HG03196 (cell line): ENCODE results near the gene ATXN2L.
A peak's percentile ranks its signal among the peaks of the same experiment; 100 is the strongest.
"Not testable (repeated sequence)": the region's sequence is repeated elsewhere in the genome, so short reads cannot be mapped to it uniquely, and the experiment has no call there.

Source experiments
- ATAC-seq: cut with Tn5 transposase; IDR thresholded peaks from one replicate; pipeline ENCODE4 v1.9.1; 2021; ENCODE audit not compliant: unreplicated experiment

The ATXN2L gene

DNA sequence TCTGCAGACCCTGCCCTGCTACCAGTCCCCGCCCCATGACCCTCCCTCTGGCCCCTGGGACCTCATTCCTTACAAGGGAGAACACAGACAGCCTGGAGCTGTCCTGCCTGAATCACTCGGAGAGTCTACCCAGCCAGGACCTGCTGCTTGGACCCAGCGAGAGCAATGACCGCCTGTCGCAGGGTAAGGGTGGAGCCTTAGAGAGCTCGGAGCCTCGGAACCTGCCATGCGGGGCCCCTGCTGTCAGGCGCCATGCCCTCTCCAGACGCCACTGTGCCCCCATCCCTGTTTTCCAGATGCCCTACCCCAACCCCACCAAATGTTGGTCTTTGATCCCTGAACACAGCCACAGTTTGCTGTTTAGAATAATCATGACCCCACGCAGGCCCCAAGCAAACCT is 46.4 kb downstream of the ATXN2L start:
- ATAC-seq: no peak

DNA sequence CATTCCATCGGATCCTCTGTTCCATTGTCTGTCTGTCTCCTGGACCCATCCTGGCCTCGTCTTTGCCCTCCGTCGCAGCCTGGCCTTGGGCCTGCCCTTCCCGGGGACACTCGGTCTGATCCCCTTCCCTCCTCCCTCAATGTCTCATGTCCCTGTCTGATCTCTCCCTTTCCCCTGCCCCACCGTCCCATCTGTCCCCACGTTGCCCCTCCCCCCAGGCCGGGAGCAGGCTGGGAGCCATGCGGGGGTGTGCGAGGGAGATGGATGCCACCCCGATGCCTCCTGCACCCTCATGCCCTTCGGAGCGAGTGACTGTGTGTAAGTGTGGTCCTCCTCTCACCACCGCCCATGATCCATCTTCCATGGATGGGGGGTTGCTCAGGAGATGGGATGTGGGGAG is 50.2 kb downstream of the ATXN2L start:
- ATAC-seq: no peak

DNA sequence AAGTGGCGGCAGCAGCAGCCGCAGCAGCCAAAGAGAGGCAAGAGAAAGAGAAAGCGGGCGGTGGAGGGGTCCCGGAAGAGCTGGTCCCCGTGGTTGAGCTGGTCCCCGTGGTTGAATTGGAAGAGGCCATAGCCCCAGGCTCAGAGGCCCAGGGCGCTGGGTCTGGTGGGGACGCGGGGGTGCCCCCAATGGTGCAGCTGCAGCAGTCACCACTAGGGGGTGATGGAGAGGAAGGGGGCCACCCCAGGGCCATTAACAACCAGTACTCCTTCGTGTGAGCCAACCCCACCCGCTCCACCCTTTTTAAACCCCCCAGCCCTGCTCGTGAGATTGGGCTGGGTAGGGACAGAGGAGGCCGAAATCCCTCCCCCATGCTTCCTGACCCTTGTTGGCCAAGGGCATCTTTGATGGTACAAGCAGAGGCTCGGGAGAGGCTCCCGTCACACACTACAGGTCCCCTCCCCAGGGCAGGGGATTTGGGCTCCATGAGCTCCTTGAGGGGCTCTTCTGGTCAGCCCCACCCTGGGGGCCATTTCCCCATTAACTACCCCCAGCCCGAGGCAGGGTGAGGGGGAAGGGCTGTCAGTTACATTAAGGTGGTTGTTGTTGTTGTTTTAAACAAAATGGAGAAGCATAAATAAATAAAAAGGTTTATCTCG is 50.9 kb downstream of the ATXN2L start:
- no peak for ATAC-seq

DNA sequence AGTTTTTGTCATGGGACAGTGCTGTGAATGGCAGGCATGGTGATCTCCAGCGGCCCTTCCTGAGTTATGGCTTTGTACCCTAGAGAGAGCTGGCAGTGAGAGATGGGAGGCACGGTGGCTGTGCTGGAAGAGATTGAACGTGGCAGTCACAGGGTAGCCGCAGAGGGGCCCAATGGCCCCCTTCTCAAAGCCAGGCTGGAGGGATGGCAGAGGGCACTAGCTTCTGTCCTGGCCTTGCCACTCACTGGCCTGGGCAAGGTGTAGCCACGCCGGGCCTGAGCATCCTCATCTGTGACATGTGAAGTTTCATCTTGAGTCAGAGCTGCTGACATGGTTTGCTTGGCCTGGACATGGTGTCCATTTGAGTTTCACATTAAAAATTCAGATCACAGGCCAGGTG is 51.6 kb downstream of the ATXN2L start:
- no peak for ATAC-seq

DNA sequence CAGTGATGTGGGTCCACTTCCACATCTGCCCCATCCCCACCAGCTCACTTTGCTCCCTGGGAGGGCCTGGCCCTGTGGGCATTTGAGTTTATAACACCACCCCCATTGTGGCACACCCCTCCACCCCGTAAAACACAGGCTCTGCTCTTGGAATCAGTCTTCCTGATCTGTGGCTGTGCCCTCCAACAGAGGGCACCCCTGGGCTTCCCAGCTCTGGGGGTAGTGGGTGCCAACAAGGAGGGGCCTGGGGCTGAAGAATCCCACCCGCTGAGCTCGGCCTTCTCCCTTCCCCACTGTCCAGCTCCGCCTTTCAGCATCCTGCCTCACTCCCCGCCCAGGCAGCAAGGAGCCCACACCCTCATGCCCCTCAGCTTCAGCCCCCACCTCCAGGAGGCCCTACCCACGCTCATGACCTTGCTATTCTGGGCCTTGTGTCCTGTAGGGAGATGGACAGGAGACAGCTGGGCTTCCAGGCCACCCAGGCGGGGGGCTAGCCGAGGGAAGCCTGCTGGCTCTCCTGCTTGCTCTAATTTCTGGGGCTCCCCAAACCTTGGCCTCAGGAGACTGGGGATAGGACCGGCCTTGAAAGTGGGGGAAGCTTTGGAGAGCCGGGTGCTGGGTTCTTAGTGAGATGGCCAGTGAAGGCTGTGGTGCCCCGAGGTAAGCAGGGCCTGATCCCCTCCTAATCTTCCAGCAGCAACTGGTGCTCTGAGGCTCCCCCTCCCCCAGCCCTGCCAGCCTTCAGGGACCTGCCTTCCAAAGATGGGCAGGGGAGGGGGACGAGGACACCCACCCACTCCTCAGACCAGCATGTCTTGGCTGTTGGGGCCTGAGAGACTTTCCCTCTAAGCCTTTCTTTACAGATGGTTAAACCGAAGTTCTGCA is 52.6 kb downstream of the ATXN2L start:
- no peak for ATAC-seq

DNA sequence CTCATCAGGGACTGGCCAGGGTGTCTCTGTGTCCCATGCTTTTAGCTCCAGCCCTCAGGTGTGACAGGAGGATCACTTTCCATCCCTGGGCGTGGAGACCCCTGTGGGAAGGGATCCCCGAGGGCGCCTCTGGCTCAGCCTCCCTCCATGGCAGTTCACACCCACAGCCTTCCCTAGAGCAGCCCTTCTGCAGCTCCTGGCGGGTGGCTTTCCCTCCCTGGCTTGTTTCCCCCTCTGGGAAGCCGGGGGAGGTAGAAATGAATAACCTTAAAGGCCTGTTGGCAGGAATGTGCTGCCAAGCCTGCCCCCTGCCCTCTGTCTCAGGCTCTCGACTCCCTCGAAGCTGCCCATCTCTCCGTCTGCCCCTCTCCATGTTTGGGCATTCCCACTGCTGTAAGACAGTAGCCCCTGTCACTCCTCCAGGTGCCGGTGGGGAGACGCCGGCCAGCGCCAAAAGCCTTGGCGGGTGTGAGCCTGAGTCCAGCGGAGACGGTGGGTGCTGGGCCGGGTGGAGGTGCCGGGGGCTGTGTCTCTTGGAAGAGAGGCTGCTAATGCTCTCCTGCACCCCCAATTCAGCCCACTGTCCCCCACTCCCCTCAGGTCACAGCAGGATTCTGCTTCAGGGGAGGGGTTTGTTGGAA is 53.3 kb downstream of the ATXN2L start:
- ATAC-seq: no peak

DNA sequence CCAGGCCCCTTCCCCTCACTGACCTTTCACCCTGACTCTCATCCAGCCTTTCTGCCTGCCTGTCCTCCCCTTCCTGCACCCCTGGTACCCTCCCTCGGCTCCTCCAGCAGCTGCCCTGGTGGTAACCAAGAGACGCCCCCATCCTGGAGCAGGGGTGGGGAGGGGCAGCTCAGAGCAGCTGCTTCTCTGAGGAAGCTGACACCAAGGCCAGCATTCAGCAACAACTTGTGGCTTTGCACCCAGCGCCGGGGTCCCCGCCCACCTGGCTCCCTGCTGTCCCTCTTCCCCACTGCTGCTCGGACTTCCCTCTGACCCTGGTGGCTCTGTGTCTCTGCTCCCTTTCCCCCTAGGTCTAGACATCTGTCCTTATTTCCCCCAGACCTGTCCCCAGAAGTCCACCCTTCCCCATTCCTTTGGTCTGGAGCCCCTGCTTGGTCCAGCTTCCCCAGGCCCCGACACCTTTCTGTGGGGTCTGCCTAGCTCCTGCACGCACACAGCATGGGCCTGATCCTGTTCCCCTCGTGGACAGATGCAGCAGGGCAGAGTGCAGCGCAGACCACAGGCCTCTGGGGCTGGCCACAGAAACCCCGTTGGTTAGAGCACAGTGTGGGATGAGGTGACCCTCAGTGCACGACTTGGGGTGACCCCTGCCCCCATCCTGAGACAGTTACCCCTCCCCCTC is 54.3 kb downstream of the ATXN2L start:
- ATAC-seq: no peak

DNA sequence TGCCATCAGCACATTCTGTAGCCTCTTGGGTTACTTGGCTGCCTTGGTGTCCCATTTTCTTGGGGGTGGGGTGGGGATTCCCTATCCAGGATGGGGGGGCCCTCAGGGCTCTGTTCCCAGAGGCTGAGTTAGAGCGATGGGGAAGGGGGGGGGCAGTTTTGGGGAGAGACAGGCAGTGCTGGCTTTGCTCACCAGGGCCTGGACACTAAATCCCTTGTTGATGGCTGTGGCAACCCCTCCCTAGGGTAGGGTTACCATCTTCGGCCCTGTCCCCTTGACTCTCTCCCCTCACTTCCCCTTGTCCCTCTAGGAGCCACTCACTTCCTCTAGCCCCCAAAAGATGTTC is 54.8 kb downstream of the ATXN2L start:
- ATAC-seq: no peak

DNA sequence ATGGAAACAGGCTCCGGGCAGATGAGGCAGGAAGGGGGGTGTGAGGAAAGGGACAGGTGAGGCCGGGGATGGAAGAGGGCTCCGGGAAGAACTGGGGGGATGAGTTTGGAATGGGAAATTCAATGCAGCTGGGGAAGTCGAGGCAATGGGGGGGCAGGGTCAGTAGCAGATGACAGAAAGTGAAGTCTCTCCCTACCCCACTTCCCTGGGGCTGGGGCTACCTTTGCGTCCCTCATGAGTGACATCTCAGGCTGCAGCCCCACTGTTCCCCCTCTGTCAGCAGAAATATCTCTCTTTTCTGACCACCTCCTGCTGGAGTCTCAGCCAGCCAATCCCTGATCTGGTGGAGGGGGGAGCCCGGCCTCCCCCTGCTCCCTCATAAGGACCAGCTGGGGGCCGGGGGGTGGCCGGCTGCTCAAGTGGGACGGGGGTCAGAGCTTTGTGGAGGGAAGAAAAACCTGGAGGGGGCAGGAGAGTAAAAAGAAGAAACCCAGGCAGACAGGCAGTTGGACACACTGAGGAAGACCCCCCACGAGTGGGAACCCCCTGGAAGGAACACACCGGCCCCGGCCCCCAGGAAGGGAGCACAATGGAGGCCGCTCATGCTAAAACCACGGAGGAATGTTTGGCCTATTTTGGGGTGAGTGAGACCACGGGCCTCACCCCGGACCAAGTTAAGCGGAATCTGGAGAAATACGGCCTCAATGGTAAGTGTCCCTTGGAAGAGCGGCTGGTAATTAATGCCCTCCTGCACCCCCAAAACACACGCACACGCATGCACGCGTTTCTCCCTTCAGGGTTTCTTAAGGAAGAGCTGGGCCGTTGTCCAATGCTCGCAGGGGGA is 55.5 kb downstream of the ATXN2L start, which contains the start of gene ATP2A1:
TSS of gene ATP2A1 (plus strand) at position 406 of the 844 bp plus-strand sequence. CDS start at position 590, 184 bp downstream.
- no peak for ATAC-seq

DNA sequence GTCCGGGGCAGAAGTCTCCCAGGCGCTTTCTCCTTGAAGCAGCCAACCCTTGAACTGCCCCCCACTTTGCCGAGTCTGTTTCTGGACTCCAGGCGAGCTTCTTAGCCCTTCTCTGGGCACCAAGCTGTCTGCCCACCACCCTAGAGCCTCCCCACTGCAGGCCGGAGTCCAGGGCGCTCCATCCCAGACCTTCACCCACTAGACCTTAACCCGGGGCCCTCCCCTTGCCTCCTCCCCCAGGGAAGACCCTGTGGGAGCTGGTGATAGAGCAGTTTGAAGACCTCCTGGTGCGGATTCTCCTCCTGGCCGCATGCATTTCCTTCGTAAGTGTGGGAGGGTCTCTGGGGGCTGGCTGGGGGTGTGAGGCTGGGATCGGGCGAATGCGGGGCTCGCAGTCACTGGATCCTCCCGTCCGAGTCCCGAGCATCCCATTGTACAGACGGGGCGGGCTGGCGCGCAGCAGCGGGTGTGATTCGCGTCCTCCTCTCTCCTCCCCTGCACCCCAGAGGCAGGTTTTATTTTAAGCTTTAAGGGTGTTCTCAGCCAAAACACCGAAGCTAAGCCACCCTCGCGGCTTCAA is 56.6 kb downstream of the ATXN2L start:
- ATAC-seq: peak; percentile 27

DNA sequence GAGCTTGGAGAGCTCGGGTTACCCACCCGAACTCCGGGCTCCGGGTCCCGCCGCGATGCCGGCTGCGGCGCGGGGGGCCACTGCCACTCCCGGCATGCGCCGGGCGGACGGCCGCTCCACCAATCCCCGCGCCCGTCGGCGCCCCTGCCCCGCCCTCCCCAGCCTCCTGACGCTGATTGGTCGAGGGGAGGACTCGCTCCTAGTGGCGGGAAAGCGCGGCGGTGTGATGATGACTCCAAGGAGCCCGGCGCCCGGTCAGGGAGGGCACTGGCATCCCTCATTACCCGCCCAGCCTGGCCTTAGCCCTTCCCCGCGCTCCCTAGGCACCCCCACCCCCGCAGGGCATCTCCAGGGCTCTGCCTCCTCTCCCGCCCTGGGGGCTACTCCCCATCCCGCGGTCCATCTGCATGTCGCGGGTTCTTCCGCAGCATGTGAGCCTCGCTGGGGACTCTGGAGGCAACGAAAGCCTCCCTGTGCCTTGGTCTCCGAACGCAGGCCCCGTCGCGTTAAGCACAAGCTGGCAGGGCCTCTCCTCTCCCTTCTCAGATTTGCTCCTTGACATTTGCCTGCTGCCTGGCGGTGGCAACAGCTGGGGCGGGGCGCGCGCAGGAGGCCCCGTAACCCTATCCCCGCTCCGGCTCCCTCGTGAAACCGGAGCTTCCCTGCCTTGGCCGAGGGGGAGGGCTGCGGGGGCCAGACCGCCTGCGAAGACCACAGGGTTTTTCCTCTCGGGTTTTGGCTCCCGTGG is 57.2 kb downstream of the ATXN2L start:
- ATAC-seq: peak; percentile 69

DNA sequence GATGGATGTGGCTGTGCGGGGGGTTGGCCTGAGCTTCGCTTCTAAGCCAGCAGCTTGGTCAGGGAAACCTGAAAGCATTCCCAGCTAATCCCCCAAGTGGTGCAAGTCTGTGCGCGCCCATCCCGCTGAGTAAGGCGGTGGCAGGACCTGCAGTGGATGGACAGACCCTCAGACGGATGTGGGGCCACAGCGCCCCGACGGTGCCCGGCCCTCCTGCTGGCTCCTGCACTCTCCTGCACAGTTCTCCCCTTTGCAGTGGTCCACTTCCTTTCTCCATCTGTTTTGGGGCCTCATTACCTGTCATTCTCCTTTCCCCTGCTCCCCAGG is 57.8 kb downstream of the ATXN2L start:
- no peak for ATAC-seq

DNA sequence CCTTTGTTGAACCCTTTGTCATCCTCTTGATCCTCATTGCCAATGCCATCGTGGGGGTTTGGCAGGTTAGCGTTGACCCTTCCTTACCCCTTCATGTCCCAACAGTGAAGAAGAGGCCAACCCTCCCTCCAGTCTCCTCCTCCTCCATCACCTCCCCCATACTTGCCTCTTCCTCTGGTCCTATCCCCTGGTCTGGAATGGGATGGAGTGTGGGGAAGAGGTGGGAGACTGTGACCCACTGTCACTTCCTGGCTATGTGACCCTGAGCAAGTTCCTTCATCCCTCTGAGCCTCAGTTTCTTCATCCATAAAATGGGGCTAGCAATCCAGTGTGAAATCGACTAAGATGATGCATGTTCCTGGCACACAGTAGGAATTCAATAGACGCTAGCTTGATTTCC is 58.2 kb downstream of the ATXN2L start:
- no peak for ATAC-seq

DNA sequence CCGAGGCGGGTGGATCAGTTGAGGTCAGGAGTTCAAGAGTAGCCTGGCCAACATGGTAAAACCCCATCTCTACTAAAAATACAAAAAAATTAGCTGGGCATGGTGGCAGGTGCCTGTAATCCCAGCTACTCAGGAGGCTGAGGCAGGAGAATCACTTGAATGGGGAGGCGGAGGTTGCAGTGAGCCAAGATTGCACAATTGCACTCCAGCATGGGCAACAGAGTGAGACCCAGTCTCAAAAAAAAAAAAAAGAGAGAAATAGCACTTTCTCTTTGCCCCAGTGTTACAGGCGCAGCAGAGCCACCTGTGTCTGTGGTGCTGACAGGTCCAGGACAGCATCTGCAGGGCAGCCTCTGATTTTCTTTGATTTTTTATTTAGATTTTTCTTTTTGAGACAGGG is 58.8 kb downstream of the ATXN2L start:
- not testable (repeated sequence) for ATAC-seq

DNA sequence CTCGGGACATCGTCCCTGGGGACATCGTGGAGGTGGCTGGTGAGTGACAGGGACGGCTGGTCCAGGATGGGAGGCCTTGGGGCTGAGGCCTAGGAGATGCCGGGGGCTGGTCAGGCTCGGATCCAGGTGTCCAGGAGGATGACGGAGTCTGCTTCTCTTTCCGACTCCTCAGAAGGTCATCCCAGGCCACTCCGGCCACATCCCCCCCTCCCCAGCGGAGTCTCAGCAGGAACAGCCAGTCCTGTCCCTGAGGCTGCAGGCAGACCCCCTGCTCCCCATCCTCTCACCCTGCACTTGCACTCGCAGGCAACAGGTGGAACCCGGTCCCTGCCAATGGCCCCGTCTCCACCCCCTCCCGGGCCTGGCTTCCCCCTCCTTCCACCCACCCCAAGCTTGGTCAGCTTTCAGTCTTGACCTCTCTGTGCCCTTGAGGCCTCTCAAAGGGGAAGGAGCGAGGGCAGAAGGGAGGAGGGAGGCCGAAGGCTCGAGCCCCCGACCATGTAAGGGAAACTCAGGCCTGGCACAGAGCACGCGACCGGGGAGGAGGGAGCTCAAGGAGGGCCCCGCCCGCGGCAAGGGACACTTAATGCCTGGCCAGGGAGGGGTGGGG is 59.9 kb downstream of the ATXN2L start:
- no peak for ATAC-seq

DNA sequence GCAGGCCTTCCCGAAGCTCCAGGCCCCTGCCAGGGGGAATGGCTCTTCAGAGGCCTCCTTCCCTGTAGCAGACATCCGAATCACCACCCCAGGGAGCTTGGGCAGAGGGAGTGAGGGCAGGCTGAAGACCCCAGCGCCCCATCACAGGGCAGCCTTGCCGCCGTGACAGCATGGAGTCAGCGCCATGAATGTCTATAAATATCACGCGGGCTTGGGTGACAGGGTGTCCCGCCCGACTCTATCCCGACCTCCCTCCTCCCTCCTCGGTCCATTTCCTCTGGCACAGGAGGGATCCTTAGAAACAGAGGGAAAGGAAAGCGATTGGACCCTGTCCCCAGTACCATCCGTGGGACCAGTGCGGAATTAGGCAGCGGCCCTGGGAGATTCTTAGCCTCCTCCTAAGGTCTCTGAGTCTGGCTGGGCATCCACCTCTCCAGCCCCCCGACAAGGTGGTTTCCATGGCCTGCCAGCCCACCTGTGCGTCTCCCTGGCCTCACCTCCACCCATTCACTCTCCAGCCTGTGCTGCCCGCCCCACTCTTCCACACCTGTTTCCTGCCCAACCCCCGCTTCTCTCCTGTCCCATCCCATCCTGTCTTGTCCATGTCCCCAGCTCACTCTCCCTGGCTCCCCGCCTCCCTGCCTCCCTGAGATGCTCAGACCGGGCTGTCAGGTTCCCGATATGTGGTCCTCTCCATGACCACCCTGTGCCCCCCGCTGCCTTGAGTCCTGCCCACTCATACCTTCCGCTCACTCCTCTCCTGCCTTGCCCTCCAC is 60.6 kb downstream of the ATXN2L start:
- ATAC-seq: no peak

DNA sequence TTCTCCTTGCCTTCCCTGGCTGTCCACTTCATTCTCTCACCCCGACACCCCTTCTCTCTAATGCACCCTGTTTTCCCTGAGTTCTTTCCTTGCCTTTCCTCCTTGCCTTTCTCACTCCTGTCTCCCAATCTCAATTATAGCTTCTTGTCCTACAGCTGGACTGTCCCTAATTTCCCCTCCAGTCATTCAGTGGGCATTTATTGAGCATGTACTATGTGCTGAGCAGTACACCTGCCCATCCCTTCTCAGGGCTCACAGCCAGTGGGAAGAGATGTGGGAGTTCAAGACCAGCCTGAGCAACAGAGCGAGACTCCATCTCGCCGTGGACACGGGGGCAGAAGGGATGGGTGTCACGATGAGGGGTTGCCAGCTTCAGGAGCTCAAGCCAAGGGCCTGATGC is 61.2 kb downstream of the ATXN2L start:
- ATAC-seq: no peak
